Activated naive CD8-positive, alpha-beta T cell (primary cell): Measurements from ENCODE around the gene ACAD10.
"Not testable (repeated sequence)": the region's sequence is repeated elsewhere in the genome, so short reads cannot be mapped to it uniquely, and the experiment has no call there.

Source experiments
- H3K27ac Mint-ChIP-seq: one replicate; pipeline ENCODE4 v1.8.0; 2021; ENCODE audit warnings: mixed read lengths
- H3K27me3 Mint-ChIP-seq: one replicate; pipeline ENCODE4 v1.8.0; 2021; ENCODE audit warnings: mixed read lengths
- H3K36me3 Mint-ChIP-seq: one replicate; pipeline ENCODE4 v1.8.0; 2021; ENCODE audit warnings: mixed read lengths
- H3K4me1 Mint-ChIP-seq: one replicate; pipeline ENCODE4 v1.8.0; 2021; ENCODE audit warnings: low read depth, mixed read lengths
- H3K4me3 Mint-ChIP-seq: one replicate; pipeline ENCODE4 v1.8.0; 2021; ENCODE audit warnings: mild to moderate bottlenecking, mixed read lengths
- H3K9me3 Mint-ChIP-seq: one replicate; pipeline ENCODE4 v1.8.0; 2021; ENCODE audit warnings: low read depth, mixed read lengths

Gene ACAD10

DNA sequence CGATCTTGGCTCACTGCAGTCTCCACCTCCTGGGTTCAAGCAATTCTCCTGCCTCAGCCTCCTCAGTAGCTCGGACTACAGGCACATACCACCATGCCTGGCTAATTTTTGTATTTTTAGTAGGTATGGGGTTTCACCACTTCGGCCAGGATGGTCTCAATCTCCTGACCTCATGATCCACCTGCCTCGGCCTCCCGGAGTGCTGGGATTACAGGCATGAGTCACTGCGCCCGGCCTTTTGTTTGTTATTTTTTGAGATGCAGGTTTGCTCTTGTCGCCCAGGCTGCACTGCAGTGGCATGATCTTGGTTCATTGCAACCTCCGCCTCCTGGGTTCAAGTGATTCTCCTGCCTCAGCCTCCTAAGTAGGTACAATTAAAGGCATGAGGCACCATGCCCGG lies 33.5 kb downstream of the ACAD10 start:
- not testable (repeated sequence) for H3K4me3 Mint-ChIP-seq, H3K9me3 Mint-ChIP-seq, H3K27ac Mint-ChIP-seq, H3K4me1 Mint-ChIP-seq, H3K36me3 Mint-ChIP-seq, H3K27me3 Mint-ChIP-seq

DNA sequence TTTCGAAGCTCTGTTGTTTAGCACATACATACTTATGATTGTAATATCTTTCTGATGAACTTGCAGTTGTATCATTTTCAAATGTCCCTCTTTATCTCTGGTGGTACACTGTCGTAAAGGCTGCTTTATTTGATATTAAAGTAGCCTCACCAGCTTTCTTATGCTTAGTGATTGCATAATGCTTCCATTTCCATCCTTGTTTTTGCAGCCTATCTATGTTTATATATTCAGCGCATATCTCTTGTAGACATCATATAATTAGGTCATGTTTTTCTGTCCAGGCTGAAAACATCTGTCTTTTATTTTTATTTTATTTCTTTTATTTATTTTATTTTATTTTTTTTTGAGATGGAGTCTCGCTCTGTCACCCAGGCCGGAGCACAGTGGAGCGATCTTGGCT lies 34.6 kb downstream of the ACAD10 start:
- H3K27ac Mint-ChIP-seq, result no peak overlapping the region
- no peaks in the 10 kb centered on the region for H3K27me3 Mint-ChIP-seq
- no peaks in the 10 kb centered on the region for H3K4me1 Mint-ChIP-seq
- H3K36me3 Mint-ChIP-seq, result peaks cover 7% of the 10 kb centered on the region
- no peak overlapping the region for H3K4me3 Mint-ChIP-seq
- H3K9me3 Mint-ChIP-seq, result no peaks in the 10 kb centered on the region

DNA sequence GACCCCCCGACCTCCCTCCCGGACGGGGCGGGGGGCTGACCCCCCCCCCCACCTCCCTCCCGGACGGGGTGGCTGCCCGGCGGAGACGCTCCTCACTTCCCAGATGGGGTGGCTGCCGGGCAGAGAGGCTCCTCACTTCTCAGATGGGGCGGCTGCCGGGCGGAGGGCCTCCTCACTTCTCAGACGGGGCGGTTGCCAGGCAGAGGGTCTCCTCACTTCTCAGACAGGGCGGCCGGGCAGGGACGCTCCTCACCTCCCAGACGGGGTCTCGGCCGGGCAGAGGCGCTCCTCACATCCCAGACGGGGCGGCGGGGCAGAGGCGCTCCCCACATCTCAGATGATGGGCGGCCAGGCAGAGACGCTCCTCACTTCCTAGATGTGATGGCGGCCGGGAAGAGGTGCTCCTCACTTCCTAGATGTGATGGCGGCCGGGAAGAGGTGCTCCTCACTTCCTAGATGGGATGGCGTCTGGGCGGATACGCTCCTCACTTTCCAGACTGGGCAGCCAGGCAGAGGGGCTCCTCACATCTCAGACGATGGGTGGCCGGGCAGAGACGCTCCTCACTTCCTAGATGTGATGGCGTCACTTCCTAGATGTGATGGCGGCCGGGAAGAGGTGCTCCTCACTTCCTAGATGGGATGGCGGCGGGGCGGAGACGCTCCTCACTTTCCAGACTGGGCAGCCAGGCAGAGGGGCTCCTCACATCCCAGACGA lies 38.0 kb downstream of the ACAD10 start:
- H3K4me3 Mint-ChIP-seq, H3K4me1 Mint-ChIP-seq, H3K27ac Mint-ChIP-seq, H3K9me3 Mint-ChIP-seq, H3K27me3 Mint-ChIP-seq, H3K36me3 Mint-ChIP-seq: not testable (repeated sequence)

DNA sequence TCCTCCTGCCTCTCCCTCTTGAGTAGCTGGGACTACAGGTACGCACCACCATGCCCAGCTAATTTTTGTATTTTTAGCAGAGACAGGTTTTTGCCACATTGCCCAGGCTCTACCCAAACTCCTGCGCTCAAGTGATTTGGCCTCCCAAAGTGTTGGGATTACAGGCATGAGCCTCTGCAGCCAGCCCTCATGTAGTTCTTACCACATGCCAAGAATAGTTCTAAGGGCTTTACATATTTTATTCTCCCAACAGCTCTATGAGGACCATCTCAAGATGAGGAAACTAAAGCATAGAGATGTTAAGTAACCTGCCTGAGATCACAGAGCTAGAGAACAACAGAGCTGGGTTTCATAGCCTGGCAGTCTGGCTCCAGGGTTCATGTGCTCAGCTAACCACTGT lies 42.9 kb downstream of the ACAD10 start:
- H3K36me3 Mint-ChIP-seq, result peaks cover 10% of the 10 kb centered on the region
- no peaks in the 10 kb centered on the region for H3K27me3 Mint-ChIP-seq
- no peak overlapping the region for H3K4me3 Mint-ChIP-seq
- H3K27ac Mint-ChIP-seq, result no peak overlapping the region
- no peaks in the 10 kb centered on the region for H3K4me1 Mint-ChIP-seq
- H3K9me3 Mint-ChIP-seq, result no peaks in the 10 kb centered on the region

DNA sequence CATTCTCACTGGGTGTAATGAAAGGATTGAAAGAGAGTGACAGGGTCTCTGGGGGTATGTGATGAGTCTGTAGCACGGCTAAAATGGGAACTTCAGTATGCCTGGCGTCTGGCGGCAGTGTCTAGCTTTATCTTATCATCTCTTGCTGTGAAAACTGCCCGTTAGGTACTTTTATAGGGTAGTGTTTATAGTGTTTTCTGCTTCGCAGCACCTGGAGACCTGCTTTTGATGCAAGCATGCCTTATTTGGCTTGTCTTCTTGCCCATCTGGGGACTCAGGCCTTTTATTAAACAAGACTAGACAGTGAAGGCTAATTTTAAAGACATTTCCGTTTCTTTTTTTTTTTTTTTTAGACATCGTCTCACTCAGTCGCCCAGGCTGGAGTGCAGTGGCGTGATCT lies 44.6 kb downstream of the ACAD10 start:
- no peak overlapping the region for H3K4me3 Mint-ChIP-seq
- H3K36me3 Mint-ChIP-seq, result peaks cover 7% of the 10 kb centered on the region
- no peaks in the 10 kb centered on the region for H3K27me3 Mint-ChIP-seq
- H3K4me1 Mint-ChIP-seq, result no peaks in the 10 kb centered on the region
- H3K9me3 Mint-ChIP-seq, result no peaks in the 10 kb centered on the region
- no peak overlapping the region for H3K27ac Mint-ChIP-seq

DNA sequence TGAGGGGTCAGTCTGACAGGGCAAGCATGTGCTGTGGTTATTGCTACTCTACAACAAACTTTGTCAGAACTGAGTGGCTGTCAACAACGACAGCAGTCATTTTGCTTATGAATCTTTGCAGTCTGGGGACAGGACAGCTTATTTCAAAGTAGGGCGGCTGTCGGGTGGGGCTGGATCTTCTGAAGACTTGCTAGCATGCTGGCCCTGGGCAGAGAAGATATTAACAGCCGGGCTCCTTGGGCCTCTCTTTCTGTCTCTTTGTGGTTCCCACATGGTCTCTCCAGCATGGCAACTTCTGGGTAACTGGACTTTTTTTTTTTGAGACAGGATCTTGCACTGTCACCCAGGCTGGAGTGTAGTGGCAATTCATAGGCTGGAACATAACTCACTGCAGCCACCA lies 46.9 kb downstream of the ACAD10 start:
- H3K27me3 Mint-ChIP-seq, result no peaks in the 10 kb centered on the region
- no peaks in the 10 kb centered on the region for H3K4me1 Mint-ChIP-seq
- no peak overlapping the region for H3K4me3 Mint-ChIP-seq
- H3K9me3 Mint-ChIP-seq, result no peaks in the 10 kb centered on the region
- no peak overlapping the region for H3K27ac Mint-ChIP-seq
- H3K36me3 Mint-ChIP-seq, result peaks cover 12% of the 10 kb centered on the region

DNA sequence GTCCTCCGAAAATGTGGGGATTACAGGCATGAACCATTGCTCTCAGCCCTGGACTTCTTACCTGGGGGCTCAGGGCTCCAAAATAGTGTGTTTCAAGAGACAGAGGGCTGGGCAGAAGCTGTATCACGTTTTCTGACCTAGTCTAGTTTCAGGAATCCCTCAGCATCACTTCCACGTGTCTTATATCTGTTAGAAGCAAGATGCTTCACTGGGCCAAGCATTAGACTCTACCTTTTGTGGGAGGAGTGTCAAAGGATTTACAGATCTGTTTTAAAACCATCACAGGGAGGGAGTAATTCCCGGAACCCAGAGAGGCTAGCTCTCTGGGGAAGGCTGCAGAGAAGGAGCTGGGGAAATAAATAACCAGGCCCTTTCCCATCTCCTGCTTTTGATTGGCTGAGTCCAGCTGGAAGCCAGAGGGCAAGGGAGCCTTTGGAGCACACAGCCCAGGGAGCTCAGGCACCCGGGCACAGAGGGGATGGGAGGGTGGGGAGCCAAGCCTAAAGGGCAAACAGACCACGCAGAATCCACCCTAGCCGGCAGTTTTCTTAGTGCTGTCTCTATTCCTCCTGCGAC lies 47.6 kb downstream of the ACAD10 start:
- Mint-ChIP-seq H3K27me3 (no peaks in the 10 kb centered on the region), H3K27ac (no peak overlapping the region), H3K4me3 (no peak overlapping the region), H3K9me3 (no peaks in the 10 kb centered on the region), H3K36me3 (peaks cover 12% of the 10 kb centered on the region), H3K4me1 (no peaks in the 10 kb centered on the region)

DNA sequence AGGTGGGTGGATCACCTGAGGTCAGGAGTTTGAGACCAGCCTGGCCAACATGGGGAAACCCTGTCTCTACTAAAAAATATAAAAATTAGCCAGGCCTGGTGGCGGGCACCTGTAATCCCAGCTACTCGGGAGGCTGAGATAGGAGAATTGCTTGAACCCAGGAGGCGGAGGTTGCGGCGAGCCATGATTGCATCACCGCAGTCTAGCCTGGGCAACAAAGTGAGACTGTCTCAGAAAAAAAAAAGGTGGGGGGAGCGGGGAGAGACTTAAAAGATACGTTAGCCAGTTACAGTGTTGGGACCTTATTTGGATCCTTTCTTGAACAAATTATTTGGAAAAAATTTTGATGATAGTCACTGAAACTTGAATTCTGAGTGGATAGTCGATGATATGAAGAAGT lies 53.7 kb downstream of the ACAD10 start:
- H3K4me3 Mint-ChIP-seq, H3K27ac Mint-ChIP-seq, H3K36me3 Mint-ChIP-seq, H3K9me3 Mint-ChIP-seq, H3K4me1 Mint-ChIP-seq, H3K27me3 Mint-ChIP-seq: not testable (repeated sequence)

DNA sequence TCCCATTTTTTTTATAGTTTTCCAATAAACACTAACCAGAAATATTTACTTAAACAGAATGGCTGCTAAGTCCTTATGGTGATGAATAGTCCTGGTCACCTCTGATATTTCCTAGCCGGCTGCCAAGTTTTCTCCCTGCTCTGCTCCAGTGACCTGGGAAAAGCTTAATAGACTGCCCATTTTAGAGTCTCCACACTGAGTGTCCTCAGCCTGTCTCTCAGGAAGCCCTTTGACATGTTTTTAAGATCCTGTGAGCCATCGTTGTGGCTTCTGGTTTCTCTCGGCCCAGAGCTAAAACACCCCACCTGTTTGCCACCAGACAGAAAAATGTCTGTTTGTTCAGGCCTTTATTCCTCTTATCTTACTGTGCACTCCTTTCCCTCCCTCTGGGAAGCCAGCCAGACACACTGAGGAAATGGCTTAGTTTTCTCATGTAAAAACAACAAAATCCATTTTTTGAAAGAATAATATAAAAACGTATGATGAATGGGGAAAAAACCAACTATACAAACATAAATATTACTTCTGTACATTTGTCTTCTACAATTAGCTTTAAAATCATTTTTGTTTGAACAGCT lies 55.5 kb downstream of the ACAD10 start:
- H3K27ac Mint-ChIP-seq, result no peak overlapping the region
- no peaks in the 10 kb centered on the region for H3K9me3 Mint-ChIP-seq
- no peak overlapping the region for H3K4me3 Mint-ChIP-seq
- H3K36me3 Mint-ChIP-seq, result peaks cover 9% of the 10 kb centered on the region
- no peaks in the 10 kb centered on the region for H3K4me1 Mint-ChIP-seq
- no peaks in the 10 kb centered on the region for H3K27me3 Mint-ChIP-seq

DNA sequence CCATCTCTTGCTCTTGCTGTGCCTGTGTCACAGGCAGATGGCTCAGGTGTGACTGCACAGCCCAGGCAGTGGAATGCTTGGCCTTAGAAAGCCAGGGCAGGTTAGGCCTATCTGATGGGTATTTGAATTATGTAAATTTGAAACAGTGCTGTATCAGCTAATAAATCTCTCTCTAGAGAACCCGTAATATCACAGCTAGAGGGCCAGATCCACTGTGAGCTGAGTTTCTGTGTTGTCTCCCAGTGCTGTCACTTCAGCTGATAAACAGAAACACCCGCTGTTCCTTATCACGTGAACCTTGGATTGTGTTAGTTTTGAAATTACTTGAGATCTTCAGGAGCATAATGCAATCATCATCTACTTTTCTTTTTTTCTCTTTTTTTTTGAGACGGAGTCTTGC lies 59.4 kb downstream of the ACAD10 start:
- no peaks in the 10 kb centered on the region for H3K9me3 Mint-ChIP-seq
- peaks cover 4% of the 10 kb centered on the region for H3K36me3 Mint-ChIP-seq
- H3K4me3 Mint-ChIP-seq, result no peak overlapping the region
- H3K27me3 Mint-ChIP-seq, result no peaks in the 10 kb centered on the region
- H3K4me1 Mint-ChIP-seq, result no peaks in the 10 kb centered on the region
- H3K27ac Mint-ChIP-seq, result no peak overlapping the region

DNA sequence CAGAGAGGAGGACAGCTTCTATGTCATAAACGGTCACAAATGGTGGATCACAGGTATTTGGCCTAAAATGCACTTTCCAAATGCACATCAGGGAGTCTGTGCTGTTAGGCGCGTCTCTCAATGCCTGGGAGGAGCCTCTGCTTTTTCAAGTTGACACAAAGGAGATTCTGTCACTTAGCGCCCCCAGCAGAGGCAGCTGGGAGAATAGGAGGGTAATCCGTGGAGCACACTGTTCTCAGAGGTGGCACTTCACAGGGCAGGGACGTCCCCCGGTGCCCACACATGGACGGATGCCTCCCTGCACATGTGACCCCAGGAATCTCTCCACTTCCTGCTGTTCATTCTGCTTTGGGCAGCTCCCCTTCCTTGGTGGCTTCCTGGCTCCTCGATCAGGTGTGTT lies 61.5 kb downstream of the ACAD10 start:
- Mint-ChIP-seq H3K27ac (no peak overlapping the region), H3K36me3 (peaks cover 4% of the 10 kb centered on the region), H3K4me3 (no peak overlapping the region), H3K4me1 (no peaks in the 10 kb centered on the region), H3K9me3 (no peaks in the 10 kb centered on the region), H3K27me3 (no peaks in the 10 kb centered on the region)

DNA sequence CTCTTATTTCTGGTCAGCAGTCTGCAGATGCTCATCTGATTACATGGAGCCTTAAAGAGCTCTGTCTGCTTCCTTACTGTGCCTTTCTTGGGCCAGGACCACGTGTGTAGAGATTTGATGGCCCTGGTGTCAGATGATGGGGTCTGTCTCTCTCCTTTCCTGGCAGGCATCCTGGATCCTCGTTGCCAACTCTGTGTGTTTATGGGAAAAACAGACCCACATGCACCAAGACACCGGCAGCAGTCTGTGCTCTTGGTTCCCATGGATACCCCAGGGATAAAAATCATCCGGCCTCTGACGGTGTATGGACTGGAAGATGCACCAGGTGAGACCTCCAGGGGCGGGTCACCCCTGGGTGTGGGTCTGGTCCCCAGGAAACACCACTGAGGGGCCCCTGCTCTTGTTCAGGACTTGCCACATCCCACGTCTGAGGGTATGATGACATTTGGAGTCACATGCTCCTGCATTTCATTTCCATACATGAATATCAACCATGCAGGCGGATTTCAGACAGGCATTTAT lies 62.4 kb downstream of the ACAD10 start:
- Mint-ChIP-seq H3K9me3 (no peaks in the 10 kb centered on the region), H3K27me3 (no peaks in the 10 kb centered on the region), H3K36me3 (peaks cover 2% of the 10 kb centered on the region), H3K4me3 (no peak overlapping the region), H3K27ac (no peak overlapping the region), H3K4me1 (no peaks in the 10 kb centered on the region)

DNA sequence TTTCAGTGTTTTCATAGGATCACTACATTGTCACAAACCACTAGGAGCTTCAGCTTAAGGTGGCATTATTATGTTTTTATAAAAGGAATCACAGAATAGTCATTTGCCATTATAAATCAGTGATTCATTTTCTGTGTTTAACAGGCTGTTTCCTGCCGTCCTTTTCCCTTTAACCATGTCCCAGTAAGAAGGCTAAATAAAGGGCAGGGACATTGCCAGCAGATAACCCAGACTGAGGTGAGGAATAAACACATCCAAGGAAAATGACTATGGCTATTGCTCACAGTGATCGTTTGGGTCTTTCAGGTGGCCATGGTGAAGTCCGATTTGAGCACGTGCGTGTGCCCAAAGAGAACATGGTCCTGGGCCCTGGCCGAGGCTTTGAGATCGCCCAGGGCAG lies 63.0 kb downstream of the ACAD10 start:
- Mint-ChIP-seq H3K4me1 (no peaks in the 10 kb centered on the region), H3K36me3 (peaks cover 2% of the 10 kb centered on the region), H3K27ac (no peak overlapping the region), H3K4me3 (no peak overlapping the region), H3K27me3 (no peaks in the 10 kb centered on the region), H3K9me3 (no peaks in the 10 kb centered on the region)

DNA sequence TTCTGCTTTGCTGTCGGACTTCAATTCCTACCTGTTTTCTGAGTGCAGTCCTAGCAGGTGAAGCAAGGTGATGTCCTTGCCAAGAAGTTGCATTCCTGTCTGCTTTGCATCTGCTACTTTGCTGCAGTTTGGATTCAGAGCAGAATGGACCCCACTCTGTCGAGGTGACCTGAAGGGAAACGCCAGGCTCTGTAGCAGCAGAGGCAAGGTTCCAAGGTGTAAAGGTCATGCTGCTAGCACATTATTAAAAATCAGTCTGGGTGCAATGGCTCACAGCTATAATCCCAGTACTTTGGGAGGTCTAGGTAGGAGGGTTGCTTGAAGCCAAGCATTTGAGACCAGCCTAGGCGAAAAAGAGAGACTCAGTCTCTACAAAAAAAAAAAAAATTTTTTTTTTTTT lies 63.5 kb downstream of the ACAD10 start:
- Mint-ChIP-seq H3K9me3 (no peaks in the 10 kb centered on the region), H3K4me3 (no peak overlapping the region), H3K4me1 (no peaks in the 10 kb centered on the region), H3K27ac (no peak overlapping the region), H3K36me3 (no peaks in the 10 kb centered on the region), H3K27me3 (no peaks in the 10 kb centered on the region)

DNA sequence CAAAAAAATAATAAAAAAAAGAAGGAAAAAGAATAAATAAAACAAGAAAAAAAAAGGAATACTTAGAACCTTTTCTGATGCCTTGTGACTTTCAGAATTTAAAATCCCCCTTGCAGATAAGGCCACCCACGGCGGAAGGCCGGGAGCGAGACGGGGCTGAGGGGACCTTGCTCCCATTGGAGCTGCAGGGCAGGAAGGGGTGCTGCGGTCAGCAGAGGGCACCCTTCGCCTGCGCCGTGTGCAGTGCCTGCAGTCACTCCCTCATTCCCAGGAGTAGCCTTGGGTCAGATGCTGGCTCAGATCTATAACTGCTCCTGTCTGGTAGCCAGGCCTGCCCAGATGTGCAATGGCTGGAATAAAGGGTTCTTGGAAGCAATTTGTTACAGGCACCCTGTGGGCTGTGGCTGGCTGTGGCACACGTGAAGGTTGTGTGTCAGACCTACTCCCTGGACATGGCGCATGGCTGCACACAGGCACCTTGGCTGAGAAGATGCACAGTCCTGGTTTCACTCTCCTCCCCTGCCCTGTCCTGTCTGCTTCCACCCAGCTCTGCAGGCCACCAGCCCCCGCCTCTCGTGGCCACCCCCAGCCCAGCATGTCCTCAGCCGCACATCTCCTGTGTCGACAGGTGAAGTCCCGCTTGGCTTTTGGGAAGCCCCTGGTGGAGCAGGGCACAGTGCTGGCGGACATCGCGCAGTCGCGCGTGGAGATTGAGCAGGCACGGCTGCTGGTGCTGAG lies 67.5 kb downstream of the ACAD10 start:
- H3K27ac Mint-ChIP-seq, result no peak overlapping the region
- H3K27me3 Mint-ChIP-seq, result no peaks in the 10 kb centered on the region
- H3K4me3 Mint-ChIP-seq, result no peak overlapping the region
- no peaks in the 10 kb centered on the region for H3K9me3 Mint-ChIP-seq
- H3K36me3 Mint-ChIP-seq, result no peaks in the 10 kb centered on the region
- peaks cover 10% of the 10 kb centered on the region for H3K4me1 Mint-ChIP-seq
